Hematopoietic multipotent progenitor cell treated with erythropoietin and hydrocortisone succinate and interleukin-3 and kit ligand, for 6 days (in vitro differentiated cells): Measurements from ENCODE around the gene BCAS4.
"Not testable (repeated sequence)": the region's sequence is repeated elsewhere in the genome, so short reads cannot be mapped to it uniquely, and the experiment has no call there.

Source experiments
- DNase-seq: peaks from one replicate; pipeline ENCODE4 v3.0.0-alpha.2; 2015

Gene BCAS4

DNA sequence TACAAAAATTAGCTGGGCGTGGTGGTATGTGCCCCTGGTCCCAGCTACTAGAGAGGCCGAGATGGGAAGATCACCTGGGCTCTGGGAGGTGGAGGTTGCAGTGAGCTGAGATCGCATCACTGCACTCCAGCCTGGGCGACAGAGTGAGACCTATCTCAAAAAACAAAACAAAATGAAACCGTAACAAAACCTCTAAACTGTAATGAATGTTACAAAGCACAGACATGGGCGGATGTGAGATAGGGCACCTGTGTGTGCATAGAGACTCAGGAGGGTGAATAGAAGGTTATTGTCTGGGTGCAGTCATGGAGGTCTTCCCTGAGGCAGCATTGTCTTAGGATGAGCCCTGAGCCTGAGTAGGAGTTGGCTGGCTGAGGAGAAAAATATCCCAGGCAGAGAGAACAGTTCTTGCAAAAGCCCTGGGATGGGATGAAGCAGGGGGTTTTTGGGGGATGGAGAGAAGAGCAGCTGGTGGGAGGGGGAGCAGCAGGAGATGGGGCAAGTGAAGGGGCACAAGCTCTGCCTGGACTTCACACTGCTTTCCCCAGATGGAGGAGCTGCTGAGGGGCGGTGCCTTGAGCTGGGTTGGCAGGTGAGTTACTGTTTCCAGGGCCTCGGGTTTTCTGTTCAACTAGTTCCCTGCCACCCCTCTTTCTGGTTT lies 5.2 kb downstream of the BCAS4 start:
- no peak for DNase-seq

DNA sequence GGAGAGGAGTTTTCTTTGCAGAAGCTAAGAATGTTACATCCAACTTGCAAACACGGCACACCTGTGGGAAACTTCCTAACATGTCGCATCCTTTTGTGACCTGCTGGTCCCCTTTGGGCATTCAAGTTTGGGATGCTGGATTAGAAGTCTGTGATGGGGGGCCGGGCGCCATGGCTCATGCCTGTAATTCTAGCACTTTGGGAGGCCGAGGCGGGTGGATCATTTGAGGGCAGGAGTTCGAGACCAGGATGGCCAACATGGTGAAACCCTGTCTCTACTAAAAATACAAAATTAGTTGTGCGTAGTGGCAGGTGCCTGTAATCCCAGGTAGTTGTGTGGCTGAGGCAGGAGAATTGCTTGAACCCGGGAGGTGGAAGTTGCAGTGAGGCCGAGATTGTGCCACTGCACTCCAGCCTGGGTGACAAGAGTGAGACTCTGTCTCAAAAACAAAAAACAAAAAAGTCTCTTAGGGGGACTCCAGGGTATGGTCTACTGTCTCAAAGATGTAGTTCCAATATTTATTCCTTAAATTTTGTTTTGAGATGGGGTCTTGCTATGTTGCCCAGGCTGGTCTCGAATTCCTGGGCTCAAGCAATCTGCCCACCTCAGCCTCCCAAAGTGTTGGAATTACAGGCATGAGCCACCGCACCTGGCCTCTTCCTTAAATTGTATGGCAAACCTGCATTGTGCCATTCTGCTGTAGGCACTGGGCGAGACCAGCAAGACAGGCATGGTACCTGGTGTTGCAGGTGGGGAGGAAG lies 6.3 kb downstream of the BCAS4 start:
- DNase-seq: not testable (repeated sequence)

DNA sequence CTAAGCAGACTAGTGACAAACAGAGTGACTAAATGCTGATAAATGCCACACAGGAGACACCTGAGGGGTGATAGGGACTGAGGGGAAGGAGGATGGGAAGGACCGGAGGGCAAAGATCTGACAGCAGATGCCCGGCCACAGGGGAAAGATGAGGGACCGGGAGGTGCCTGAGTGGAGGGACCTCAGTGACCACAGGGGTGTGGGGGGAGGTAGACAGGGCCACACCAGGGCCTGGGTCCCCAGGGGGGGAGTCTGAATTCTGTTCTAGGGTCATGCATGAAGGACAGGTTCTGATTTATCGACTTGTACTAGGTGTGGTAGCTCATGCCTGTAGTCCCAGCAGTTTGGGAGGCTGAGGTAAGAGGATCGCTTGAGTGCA lies 6.9 kb downstream of the BCAS4 start:
- DNase-seq: no peak

DNA sequence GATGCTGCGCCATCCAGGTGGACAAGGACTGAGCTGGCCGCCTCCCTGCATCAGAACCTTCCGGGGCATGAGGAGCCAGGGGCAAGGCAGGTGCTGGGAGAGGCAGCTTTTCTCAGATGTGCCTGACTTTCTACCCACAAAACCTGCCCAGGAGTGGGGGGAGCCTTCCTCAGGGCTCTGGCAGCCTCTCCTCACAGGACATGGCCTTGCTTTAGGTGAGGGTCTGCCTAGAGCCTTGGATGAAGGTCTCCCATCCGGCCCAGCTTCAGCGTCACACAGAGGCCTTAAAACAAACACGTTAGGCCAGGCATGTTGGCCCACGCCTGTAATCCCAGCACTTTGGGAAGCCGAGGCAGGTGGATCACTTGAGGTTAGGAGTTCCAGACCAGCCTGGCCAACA lies 7.4 kb downstream of the BCAS4 start:
- DNase-seq: no peak

DNA sequence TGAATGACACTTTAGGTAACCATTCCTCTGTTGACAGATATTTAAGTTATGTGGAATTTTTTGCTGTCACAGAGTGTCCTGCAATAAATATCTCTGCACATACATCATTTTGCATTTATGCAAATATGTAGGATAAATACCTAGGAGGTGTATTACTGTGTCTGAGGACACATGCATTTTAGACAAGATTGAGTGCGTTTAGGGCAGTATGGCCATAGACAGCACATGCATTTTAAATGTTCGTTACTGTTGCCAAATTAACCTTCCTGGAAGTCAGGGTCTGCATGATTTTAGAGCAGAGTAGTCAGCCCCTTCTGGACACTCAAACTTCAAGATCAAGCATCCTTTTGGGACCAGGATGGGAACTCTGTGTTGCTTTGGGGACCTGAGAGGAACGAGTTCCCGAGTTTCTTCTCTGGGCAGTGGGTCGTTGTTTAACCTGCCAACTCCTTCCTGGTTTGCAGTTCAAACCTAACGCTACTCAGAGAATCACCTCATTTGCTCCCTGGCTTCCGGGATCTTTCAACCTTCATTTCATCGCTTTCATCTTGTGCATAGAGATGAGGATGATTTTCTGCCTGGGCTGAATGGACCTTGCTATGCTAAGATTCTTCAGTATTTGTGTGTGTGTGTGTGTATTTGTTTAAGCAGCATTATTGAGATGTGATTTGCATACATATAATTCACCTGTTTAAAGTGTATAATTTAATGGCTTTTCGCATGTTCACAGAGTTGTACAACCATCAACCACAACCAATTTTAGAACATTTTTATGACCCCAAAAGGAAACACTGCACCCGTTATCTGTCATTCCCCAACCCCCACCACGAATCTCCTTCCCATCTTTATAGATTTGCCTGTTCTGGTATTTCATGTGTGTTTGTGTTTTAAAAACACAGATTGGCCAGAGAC lies 9.8 kb downstream of the BCAS4 start:
- peak; percentile 19 for DNase-seq

DNA sequence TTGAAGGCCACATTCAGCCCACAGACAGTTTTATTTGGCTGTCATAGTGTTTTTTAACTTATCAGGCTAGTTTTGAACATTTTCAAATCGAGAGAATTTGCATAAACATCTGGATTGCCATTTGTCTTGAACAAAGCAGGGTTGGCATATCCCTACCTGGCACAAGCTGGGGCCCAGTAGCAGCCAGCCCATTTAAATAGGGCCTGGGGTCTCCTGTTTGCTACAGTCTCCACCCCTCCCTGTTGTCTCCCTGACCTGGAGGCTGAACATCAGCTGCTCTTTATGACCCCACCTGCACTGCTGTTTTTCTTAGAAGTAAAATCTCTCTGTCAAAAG lies 10.5 kb downstream of the BCAS4 start:
- no peak for DNase-seq

DNA sequence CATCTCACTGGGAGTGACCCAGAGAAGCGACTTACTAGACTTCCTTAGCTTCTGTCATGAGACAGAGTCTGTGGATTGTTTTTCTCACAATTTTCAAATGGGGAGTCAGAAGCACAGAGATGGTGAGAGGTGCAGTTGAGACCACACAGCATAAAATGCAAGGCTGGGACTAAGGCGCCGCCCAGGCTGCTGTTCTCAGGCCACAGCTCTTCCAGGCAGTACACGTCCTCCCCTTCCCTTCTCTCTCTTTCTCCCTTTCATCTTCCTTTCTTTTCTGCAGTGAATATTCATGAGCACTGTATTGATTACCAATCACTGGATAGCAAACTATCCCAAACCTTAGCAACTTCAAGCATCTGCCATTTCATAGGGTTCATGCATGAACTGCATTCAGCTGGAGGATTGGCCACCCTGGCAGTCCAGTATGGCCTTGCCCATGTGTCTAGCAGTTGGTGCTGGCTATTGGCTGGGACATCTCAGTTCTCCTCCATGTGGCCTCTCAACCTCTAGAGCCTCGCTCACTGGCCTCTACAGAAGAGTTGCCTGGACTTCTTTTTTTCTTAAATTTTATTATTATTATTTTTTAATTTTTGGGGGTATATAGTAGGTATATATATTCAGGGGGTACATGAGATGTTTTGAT lies 11.4 kb downstream of the BCAS4 start:
- no peak for DNase-seq

DNA sequence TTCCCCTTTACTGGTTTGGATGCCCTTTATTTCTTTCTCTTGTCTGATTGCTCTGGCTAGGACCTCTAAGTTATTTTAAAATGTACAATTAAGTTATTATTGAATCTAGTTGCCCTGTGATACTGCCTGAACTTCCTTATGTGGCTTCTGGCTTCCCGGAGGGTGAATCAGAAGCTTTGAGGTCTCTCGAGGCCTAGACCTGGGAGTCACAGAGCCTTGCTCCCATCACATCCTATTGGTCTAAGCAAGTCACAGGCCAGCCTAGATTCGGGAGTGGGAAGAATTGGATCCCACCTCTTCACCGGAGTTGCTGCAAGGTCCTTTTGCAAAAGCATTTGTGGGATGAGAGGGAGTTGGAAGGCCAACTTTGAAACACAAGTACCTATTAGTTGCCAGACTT lies 15.2 kb downstream of the BCAS4 start:
- no peak for DNase-seq

DNA sequence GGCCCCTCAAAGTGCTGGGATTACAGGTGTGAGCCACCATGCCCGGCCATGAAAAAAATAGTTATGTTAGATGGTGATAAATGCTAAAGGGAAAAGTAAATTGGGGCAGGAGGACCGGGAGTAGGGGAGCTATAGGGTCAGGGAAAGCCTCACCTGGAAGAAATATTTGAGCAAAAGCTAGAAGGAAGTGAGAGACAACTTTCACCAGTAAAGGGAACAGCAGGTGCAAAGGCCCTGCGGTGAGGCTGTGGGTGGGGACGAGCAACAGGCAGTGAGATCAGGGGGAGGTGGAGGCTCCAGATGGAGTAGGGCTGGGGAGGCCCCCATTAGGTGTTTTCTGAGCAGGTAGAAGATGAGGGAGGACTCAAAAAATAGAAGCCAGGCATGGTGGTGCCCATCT lies 16.0 kb downstream of the BCAS4 start:
- DNase-seq: no peak

DNA sequence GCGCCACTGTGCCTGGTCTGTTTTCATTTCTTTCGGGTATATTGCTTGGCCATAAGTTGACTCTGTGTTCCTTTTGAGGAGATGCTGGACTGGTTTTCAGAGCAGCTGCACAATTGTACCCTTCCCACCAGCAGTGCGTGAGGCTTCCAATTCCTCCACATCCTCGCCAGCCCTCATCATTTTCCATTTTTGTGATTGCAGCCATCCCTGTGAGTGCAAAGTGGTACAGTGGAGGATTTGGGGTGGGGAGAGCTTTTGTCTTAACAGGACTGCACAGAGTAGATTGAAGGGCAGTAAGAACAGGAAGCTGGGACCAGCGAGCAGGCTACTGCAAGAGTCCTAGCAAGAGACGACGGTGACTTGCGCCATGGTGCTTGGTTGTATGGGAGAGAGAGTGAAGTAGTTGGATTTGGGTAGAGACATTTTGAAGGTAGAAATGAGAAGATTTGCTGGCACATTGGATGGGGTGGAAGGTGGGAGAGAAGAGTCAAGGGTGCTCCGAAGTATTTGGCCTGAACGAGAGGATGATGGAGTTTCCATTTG lies 18.3 kb downstream of the BCAS4 start:
- no peak for DNase-seq

DNA sequence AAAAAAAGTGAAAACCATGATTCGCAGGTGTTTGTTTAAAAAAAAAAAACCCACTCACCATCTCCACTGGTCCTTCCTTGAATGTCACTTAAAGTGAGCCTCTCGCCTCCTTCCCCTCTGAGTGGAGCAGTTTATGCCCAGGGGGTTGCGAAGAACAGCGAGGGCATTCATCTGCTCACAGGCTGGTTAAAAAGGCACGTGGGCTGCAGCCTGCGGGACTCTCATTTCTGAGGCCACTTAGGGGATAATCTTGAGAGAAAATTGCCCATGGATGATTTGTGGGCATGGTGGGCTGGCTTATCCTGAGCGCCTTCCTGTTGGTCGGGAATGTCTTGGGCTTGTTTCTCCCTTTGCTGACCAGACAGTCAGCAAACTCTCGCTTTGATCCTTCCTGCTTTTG lies 18.9 kb downstream of the BCAS4 start:
- no peak for DNase-seq

DNA sequence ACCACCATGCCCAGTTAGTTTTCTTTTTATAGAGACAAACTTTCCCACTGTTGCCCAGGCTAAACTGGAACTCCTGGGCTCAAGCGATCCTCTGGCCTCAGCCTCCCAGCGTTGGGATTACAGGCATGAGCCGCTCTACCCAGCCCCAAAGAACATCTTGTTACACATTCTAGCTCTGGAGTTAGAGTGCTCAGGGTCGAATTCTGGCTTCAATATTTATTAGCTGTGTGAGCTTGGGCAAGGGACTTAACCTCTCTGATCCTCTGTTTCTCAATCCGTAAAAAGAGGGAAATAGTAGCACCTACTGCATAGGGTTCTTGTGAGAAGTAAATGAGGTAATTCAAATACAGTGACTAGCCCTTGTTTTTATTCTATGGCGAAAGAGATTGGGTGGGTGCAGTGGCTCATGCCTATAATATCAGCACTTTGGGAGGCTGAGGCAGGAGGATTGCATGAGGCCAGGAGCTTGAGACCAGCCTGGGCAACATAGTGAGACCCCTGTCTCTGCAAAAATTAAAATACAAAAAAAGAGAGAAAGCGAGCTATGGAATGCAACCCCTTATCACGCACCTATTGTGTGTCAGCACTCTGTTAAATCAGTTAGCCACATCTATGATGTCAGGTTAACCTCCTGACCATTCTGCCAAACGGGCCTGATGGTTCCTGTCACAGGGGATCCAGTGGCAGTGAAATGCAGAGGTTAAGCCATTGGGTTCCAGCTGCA lies 19.7 kb downstream of the BCAS4 start:
- peak; percentile 18 for DNase-seq

DNA sequence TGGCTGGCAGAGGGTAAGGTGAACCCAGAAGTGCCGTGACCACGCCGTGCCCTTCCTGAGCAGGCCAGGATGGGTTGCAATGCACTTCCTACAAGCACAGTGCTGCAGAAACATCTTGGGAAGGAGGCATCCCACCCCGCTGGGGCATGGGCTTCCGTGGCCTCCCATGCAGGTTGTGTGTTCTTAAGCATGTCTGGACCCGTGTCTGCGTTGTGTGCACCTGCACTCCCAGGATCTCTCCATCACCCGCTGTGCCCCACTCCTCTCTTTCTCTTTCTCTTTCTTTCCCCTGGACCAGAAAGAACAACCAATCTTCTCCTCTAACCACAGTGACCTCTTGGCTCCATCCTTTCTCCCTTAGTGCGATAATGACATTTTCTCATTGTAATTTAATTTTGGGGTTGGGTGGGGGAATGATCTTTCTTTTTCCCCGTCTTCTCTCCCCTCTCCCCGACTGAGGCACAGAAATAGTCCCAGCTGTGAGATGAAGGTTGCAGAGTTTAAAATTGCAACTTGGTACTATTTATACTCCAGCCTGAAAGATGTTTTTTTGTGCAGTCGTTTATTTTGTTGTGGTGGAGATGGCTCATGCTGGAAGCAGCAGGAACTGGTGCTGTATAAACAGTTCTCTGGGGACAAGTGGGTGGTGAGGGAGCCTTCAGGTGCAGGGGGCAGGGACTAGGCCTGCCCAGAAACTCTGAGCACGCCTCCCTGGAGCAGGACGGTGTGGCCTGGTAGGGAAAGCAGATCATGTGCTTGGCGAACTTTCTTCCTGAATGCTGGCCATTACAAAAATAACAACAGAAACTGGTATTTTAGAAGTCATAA lies 20.5 kb downstream of the BCAS4 start:
- no peak for DNase-seq

DNA sequence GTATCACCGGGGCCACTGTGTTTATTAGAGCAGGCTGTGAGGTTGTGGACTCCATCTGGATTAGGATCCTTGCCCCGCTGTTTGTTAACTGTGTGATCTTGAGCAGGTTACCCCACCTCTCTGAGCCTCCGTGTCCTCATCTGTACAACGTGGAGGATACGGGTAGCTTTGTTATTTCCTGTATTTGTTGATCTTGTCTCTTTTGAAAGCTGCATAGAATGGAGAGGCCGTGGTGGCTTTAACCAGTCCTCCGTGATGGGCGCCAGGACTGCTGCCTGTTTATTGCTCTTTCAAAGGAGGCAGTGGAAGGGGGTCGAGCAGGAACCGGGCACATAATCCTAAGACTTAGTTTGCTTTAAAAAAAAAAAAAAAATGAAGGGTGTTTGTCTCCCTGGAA lies 22.9 kb downstream of the BCAS4 start:
- no peak for DNase-seq

DNA sequence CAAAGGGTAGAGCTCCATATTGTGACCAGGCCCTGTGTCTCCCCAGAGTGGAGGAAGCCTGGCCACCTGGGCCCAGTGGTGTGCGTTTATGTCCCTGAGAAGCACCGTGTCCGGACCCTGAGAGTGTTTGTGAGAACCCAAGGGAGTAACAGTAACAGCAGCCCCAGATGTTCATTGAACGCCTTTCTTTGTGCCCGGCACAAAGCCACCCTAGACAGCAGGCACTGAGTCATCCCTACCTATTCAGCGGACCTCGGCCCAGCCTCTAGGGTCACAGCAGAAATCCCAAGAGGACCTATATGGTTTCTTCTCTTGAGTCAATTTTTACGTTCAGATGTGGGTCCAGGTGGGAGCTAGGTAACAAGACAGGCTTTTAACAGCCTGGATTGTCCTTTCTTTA lies 24.5 kb downstream of the BCAS4 start:
- DNase-seq: no peak

DNA sequence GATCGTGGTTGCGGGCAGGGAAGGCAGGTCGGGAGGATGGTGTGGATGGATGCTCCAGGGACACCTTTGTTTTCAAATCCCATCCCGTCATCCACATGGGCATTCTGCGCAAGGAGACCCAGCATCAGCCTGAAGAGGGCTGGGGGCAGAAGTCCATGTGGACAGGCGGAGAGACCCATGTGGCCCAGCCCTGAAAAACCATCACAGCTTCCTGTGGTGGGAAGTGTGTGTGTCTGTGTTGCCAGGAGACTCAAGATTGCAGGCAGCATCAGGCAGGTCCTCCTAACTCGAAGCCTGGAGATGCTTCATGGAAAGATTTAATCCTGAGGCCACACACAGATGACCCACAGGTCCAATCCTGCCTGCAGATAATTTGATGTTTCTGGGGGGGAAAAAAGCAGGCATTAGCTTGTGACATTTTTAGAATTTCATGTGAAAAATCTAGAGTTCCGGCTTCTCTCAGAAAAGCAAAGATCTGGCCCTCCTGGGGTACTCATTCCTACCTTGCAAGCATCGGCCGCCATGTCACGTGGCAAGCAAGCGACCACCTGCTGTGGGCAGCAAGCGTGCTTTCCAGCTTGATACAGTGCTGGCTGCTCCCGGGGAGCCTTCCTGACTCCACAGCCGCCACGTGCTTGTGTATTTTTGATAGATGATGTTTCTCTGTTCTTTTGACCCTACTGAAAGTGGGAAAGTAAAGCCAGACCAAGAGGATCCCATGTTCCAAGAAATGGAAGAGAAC lies 25.8 kb downstream of the BCAS4 start:
- DNase-seq: no peak

DNA sequence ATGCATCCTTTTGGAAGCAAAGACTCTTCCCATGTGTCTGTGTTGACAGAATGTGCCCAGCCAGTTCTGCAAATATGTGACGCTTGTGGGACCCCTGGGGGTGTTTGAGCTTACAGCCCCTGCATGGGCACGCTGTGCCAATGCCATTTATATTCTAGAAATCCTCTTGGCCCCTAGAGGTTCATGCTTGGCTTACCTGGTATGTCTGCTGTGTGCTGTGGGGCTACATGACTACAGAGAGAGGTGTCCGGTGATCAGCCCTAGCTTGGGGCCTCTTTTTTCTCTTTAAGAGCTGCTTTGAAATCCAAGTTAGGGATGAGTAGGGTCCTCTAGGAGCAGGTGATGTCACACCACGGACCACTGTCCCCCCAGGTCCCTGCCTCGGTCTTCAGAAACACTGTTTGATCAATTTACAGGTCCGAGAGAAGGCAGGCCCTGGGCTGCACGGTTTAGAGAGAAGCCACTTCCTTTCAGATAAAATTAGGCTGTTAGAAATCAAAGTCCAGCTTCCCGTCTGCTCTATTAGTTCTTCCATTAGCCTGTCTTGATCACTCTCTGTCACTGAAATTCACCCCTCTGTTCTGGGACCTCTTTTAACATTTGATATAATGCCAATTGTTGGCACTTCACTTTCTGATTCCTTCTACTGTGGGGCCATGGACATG lies 26.5 kb downstream of the BCAS4 start:
- no peak for DNase-seq

DNA sequence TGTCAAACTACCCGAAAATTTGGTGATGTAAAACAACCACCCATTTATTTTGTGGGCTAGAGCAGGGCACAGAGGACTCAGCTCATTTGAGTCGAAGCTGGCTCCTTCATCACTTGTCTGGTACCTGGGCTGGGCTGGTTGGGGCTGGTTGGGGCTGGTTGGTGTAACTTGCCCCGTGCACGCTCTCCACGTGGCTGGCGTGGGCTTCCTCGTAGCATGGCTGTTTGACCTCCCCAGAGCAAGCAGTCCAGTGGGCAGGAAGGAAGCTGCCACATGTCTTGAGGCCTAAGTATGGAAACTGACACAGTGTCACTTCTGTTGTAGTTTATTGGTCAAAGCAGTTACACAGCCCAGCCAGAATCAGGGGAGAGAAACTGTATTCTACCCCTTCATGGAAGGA lies 27.1 kb downstream of the BCAS4 start:
- DNase-seq: no peak

DNA sequence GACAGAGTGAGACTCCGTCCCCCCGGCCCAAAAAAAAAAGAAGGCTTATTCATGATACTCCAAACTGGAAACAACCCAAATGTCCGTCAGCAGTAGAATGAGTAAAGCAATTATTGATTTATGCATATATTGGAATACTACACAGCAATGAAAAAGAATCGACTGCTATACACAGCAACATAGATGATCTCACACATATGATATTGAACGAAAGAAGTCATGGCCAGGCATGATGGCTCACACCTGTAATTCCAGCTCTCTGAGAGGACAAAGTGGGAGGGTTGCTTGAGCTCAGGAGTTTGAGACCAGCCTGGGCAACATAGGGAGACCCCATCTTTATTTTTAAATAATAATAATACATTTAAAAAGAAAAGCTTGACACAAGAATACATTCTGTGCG lies 28.5 kb downstream of the BCAS4 start:
- DNase-seq: no peak

DNA sequence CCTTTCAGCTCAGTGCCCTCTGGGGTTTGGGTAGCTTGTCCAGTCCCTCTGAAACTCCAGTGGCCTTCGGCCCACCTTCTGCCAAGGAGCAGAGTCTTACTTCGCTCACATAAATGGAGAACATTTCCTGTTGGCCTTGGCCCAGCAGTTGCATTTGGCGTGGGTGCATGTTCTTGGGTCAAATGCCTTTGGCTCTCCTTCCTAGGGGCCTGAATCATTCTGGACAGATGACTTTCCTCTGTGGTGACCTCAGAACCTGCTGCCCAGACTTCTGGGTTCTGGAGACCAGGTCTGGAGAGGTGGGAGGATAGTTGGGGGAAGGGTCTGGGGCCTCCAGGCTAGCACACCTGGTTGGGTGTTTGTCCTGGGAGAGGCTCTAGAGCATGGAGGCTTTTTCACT lies 29.3 kb downstream of the BCAS4 start:
- no peak for DNase-seq
